GM18861 (cell line): ENCODE results near the gene CCDC81.
"Not testable (repeated sequence)": the region's sequence is repeated elsewhere in the genome, so short reads cannot be mapped to it uniquely, and the experiment has no call there.

Experiments used
- ATAC-seq: cut with Tn5 transposase; IDR thresholded peaks from one replicate; pipeline ENCODE4 v1.9.1; 2021; ENCODE audit not compliant: unreplicated experiment

CCDC81 gene

DNA sequence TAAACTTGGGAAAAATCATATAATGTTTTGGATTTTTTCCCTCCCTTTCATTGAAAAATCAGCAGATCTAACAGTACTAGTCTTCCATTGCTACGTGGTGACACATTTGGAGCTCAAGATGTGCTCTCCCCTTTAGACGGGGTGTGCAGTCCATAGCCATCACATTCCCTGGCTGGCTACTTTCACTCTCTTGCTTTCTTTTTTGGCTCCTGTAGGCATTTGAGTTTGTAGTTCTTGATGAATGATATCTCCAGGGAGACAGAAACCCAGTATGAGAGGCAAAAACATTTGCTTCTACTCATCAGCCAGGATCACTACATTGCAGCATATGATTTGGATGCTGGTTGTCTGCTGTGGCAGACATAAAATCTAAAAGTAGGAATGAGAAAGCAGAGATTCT, 12.1 kb downstream of the CCDC81 start:
- no peak for ATAC-seq

DNA sequence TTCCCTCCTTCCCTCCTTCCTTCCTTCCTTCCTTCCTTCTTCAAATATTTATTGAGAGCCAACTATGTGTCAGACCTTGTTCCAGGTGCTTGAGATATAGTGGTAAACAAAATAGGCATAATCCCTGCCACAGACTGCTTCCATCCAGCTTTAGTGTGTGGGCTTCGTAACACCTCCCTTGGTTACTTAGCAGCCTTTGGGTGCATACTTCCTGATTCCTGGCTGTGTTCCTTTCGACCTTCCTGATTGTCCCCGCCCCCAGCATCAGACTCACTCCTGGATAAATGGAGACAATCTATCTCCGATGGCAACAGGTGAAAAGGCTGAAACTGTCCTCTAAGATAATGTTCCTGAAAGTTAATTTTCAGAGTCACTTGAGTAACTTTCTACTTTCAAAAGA, 13.5 kb downstream of the CCDC81 start:
- ATAC-seq = no peak

DNA sequence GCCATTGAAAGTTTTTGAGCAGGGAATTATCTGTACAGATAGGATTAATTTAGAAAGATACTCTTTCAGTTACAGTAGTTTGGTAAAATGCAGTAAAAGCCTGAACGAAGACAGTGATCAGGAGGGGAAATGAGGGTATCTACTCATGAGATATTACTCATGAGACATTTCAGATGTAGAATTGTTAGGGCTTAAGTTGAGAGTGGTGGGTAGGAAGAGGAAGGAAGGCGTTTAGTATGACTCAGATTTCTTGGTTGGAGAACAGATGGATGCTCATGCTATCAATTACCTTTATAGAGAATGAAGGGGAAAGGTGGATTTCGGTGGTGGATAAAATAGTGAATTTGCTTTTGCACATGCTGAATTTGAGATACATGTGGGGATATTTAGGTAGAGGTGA, 15.8 kb downstream of the CCDC81 start:
- no peak for ATAC-seq

DNA sequence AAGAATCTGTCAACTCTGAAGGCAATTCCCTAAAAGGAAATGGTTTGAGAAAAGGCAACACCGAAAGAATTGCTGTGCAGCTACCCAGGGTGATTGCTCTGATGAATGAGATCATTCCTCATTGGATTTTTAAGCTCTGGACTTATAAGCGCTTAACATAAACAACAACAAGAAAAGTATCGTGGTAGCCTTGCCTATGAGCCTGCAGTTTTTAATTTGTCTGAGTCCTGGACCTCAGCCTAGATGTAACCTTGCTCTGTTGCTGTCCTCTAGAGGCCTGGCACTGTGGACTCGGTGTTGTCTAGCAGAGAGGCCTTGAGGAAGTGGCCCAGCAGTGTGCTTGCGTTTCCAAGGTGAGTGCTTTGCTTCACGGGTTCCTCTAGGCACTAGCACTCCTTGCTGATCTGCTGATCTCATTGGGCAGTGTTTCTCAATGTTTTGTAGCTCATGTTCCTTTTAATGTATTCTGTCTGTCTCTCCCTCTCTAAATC, 20.4 kb downstream of the CCDC81 start:
- no peak for ATAC-seq

DNA sequence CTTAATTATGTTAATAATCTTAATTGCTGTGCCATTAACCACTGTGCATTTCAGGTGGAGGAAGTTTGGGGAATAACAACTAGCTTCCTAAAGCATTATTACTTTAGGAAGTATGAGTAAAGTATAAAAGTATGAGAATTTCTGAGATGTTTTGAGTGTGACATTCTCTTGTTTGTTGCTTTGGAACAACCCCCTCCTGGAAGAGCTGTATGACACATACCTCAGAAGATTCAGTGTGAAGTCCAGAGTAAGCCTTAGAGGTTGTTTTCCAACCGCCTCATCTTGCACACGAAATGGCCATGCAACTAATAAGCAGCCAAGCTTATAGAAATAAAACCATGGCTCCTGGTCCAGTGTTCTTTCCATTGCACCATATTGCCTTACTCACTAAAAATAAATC, 21.7 kb downstream of the CCDC81 start:
- ATAC-seq = no peak

DNA sequence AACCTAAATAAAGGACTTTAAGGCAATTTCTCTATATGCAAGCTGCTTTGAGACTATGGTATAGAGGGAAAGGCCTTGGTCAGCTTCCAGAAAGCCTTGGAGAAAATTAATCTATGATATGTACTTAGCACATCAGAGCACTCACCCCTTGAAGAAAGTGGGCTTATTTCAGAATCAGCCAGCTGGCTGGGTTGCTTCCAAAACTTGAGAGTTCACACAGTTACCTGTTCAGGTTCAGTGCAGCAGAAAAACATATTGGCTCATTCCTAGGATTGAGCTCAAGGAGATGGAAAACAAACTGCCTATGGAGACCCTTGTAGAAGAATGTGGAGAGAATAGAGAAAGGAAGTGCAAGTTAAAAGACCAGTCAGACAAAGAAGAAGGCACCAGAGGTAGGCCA, 22.7 kb downstream of the CCDC81 start:
- ATAC-seq = no peak

DNA sequence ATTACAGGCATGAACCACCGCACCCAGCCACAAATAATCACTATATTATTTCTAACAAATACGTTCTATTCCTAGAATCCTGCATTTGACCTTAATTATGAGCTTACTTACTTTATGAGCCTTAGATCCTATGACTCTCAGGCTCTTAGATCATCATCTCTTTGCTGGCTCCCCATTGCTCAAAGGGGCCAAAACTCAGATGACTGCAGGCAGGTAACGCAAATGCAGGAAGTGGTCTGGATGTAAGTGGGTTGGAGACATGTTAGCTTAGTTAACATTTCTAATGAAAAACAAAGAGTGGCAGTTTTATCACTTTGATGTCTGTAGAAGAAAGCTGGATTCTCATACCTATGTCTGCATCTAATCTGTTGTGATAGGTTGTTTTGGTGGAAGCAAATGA, 23.4 kb downstream of the CCDC81 start:
- ATAC-seq = no peak

DNA sequence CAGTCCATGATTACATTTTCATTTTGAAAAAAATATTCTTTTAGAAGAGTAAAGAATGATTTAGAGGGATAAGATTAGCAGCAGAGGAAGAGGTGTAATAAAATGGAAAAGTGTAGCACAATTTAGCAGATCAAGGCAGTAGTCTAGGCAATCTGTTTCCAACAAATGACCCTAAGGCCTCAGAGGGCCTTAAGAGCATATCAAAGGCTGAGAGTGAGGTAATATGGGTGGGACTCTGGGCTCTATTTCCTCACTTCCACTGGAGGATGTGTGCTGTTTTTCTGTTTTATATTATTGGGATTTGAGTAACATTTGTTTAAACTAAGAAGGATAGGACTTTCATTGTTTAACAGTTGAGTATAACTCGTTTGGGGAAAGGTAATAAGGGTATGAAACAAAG, 28.8 kb downstream of the CCDC81 start:
- ATAC-seq = no peak

DNA sequence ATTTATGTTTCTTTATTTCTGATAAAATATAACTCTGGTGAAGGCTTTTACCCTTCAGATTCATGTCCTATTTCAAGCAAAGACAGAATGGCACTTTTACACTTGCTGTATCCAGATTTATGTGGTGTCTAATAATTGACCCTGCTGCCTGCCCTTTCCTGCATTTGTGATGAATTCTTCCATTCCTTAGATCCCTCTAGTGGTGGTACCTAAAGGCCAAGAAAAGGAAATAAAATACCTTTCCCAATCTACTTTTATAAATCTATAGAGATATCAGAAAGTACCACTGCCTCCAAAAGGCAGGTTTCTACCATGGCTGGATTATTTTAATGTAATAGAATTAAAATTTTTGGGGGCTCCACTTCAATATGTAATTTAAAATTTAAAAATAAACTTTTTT, 34.2 kb downstream of the CCDC81 start:
- no peak for ATAC-seq

DNA sequence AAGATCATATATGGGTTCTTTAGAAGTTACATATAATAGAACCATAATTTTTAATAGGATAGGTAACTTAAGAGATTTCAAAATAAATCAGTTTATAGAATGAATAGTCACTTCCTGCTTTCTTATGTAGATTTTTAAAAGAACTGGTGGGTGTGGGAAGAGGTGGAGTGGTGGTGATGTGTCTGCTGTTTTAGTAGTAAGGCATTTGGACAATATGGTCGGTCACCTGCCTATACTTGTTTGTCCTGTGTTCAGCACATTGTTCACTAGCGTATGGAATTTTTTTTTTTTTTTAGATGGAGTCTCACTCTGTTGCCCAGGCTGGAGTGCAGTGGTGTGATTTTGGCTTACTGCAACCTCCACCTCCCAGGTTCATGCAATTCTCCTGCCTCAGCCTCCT, 39.3 kb downstream of the CCDC81 start:
- no peak for ATAC-seq

DNA sequence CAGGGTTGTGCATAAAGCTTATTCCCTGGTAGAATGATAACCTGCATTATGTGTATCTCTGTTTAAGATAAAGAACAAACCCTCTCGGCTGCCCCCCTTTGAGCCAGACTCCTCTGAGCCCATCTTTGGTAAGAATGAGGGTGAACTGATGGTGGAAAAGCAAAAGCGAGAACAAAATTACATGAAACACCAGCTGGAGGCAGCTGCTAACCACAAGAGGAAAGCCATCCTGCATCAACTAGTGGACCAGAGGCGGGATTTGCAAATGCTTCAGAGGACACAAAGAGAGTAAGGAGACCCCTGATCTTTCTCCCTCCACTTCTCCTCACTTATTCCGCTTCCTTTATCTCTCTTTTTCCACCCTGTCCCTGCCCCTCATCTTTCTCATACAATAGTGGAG, 40.3 kb downstream of the CCDC81 start:
- no peak for ATAC-seq

DNA sequence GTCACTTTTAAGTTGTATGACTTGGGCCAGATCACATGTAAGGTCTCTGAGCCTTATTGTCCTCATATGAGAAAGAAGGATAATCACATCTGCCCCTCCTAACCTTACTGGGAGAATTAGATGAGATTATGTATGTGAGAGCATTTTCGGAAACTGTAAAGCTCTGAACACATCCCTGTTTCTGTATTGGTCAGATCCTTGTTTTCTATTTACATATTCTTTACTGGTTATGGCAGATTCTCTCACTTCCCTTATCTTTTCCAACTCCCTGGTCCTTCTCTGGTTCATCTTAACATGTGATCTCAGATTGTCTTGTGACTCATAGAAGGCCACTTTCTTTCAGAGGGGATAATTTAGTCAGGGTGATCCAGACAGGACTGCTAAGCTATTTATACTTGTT, 41.8 kb downstream of the CCDC81 start:
- ATAC-seq = no peak

DNA sequence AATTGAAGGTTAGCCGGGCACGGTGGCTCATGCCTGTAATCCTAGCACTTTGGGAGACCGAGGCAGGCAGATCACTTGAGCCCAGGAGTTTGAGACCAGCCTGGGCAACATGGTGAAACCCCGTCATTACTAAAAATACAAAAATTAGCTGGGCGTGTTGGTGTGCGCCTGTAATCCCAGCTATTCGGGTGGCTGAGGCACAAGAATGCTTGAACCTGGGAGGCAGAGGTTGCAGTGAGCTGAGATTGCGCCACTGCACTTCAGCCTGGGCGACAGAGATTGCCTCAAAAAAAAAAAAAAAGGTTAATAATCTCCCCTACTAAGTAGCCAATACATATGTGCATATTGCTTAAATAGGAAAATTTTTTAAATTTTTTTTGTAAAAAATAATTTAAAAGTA, 42.3 kb downstream of the CCDC81 start:
- not testable (repeated sequence) for ATAC-seq

DNA sequence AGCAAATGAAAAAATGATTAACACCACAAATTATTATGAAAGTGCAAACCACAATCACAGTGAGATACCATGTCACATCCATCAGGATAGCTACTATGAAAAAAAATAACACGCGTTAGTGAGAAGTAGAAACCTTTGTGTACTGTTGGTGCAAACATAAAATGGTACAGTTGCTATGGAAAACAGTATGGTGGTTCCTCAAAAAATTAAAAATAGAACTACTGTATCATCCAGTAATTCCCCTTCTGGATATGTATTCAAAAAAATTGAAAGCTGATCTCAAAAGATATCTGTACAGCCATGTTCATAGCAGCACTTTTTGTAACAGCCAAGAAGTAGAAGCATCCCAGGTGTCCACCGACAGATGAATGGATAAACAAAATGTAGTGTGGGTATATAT, 43.4 kb downstream of the CCDC81 start:
- no peak for ATAC-seq

DNA sequence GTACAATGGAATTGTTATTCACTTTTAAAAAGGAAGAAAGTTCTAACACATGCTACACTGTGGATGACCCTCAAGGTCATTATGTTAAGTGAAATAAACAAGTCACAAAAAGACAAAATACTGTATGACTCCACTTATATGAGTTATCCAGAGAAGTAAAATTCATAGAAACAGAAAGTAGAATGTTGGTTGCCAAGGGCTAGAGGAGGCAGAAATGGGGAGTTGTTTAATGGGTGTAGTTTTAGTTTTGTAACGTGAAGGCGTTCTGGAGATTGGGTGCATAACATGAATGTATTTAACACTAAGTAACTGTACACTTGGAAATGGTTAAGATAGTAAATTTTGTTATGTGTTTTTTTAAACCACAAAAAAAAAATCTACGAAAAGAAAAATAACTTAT, 43.8 kb downstream of the CCDC81 start:
- no peak for ATAC-seq

DNA sequence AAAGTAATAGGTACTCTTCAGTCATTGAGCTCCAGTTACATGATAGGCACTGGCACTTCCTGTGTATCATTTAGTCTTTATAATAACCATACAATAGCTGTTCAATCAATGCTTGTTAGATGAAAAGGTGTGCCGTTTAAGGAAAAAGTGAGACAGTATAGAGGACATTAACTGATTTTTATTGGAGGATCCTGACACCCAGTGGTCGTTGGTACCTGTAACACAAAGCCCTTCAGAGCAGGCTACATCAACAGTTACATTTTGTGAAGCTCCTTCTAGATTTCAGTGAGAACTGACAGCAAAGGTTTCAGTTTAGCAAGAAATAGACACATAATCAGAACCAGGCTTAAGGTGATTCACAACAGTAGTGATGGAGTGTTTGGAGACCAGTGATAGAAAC, 44.2 kb downstream of the CCDC81 start:
- ATAC-seq = no peak

DNA sequence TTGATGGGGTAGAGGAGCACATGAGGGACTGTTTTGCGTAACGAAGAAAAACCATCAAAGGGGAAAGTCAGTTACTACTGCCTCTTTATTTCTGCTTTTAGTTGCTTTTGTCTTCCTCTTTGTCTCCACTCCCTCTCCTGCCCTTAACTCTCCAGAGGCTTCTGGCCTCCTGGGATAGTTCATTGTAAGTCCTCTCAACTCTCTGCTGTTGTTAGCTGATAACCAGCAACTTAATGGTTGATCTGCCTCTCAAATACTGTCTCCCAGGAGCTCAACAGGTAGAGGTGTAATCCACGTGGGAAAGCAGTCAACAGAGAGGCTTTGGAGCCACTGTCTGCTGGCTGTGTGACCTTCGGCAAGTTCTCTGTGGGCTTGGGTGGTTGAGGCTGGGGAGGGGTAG, 47.3 kb downstream of the CCDC81 start:
- ATAC-seq = no peak

DNA sequence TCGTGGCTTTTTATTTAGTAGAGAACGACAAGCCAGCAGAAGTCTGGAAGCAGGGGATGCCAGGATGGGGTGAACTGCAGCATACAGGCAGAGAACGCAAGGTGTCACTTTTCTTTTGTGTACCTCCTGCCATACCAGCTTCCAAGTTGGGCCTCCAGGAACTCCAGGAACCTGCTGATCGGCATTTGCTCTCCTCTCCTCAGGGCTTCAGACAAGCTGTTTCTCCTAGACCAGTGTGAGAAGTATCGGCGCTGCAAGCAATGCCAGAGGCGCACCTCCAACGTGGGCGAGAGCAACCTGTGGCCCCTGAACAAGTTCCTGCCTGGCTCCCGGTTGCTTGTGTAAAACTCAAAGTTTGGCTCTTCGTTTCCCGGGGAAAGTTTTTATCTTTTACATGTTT, 47.7 kb downstream of the CCDC81 start:
- no peak for ATAC-seq

DNA sequence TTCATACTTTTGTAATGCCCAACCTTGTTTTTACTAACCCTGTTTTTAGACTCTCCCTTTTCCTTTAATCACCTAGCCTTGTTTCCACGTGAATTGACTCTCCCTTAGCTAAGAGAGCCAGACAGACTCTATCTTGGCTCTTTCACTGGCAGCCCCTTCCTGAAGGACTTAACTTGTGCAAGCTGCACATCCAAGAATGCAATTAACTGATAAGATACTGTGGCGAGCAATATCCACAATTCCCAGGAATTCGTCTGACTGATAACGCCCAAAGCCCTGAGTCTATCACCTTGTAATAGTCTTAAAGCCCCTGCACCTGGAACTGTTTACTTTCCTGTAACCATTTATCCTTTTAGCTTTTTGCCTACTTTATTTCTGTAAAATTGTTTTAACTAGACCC, 48.8 kb downstream of the CCDC81 start:
- not testable (repeated sequence) for ATAC-seq

DNA sequence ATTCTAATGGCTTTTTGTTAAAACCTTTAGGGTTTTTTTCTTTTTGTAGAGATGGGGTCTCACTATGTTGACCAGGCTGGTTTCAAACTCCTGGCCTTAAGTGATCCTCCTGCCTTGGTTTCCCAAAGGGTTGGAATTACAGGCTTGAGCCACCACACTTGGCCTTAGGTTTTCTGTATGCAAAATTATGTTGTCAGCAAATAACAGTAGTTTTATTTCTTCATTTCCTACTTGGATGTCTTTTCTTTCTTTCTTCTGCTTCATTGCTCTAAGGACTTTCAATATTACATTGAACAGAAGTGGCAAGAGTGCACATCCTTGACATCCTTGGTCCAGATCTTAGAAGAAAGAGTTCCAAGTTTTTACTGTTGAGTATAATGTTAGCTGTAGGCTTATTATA, 52.8 kb downstream of the CCDC81 start:
- ATAC-seq = no peak

DNA sequence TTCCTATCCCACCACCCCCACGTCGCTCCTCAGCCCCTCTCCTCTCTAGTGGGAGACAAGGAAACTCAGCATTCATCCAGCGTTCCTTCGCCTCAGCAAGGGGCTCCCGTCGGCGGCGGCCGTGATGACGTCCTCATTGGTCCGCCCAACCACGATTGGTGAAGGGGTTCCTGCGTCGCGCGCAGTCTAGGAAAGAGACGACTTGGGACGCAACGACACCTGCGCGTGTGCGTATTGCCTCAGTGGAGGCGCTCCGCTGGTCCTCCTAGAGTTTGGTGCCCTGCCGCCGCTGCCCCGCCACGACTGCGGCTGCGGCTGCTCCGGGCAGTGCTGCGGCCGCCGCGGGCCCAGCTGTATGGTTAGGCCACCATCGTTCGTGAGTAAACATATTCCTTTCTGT, 56.6 kb downstream of the CCDC81 start:
- ATAC-seq = no peak

DNA sequence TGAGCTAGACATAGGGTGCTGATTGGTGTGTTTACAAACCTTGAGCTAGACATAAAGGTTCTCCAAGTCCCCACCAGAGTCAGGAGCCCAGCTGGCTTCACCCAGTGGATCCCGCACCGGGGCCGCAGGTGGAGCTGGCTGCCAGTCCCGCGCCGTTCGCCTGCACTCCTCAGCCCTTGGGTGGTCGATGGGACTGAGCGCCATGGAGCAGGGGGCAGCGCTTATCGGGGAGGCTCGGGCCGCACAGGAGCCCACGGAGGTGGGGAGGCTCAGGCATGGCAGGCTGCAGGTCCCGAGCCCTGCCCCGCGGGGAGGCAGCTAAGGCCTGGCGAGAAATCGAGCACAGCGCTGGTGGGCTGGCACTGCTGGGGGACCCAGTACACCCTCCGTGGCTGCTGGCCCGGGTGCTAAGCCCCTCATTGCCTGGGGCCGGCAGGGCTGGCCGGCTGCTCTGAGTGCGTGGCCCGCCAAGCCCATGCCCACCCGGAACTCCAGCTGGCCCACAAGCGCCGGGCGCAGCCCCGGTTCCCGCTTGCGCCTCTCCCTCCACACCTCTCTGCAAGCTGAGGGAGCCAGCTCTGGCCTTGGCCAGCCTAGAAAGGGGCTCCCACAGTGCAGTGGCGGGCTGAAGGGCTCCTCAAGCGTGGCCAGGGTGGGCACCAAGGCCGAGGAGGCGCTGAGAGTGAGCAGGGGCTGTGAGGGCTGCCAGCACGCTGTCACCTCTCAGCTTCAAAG, 58.8 kb downstream of the CCDC81 start:
- ATAC-seq = not testable (repeated sequence)

DNA sequence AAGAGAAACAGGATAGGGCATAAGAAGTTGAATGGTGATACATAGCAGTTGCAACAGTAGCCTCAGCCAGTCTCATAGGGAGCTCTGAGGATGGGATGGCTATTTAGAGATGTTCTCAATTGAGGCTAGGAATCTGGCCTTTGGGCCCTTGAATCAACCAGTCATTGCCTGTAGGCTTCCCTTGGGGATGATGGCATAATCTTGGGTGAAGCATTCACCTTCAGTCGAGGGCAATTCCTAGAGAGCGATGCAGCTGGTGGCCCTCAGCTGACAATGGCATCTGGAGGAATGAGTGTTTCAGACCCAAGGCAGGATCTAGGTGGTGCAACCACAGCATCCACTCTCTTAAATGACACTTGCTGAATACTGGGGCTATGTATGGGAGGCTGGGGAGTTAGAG, 61.0 kb downstream of the CCDC81 start:
- no peak for ATAC-seq
